CD14-positive monocyte (primary cell): Measurements from ENCODE around the gene MARCKS. TPM values are rescaled to one million over a fixed set of nuclear protein-coding genes. Genes with fewer than 3 reads are reported as not detected.

ENCODE experiments used
- DNase-seq, 3 donors: peaks; one replicate each; pipeline ENCODE4 v3.0.0-alpha.2; 2011 to 2022
- H2AFZ ChIP-seq: 2 replicates; pipeline ENCODE4 v1.6.0; 2012; ENCODE audit warnings: mild to moderate bottlenecking, low read depth, low read length, inconsistent platforms; ENCODE audit not compliant: insufficient read depth, poor library complexity, severe bottlenecking
- H3K27ac ChIP-seq, 2 donors: 1 replicate in 1 of 2; 2 replicates in 1 of 2; pipeline ENCODE4 v1.5.1; 2012 to 2013; ENCODE audit warnings: low read length in 2 of 2, control low read depth in 1 of 2, inconsistent platforms in 1 of 2, low read depth in 1 of 2, mild to moderate bottlenecking in 1 of 2
- H3K27me3 ChIP-seq, 2 donors: one replicate each; pipeline versions ENCODE4 v1.6.0 to v1.6.1; 2011 to 2013; ENCODE audit warnings: low read length in 2 of 2; ENCODE audit not compliant: control insufficient read depth in 2 of 2, insufficient read depth in 2 of 2
- H3K36me3 ChIP-seq, 2 donors: replicated peaks in 1 of 2; 1 replicate in 1 of 2; 2 replicates in 1 of 2; pipeline versions ENCODE4 v1.5.1 to v1.6.1; 2012 to 2013; ENCODE audit warnings: low read length in 2 of 2, control low read depth in 1 of 2, inconsistent platforms in 1 of 2, mild to moderate bottlenecking in 1 of 2; ENCODE audit not compliant: insufficient read depth in 2 of 2, control insufficient read depth in 1 of 2
- H3K4me1 ChIP-seq, 2 donors: 1 replicate in 1 of 2; 2 replicates in 1 of 2; pipeline versions ENCODE4 v1.5.1 to v1.6.1; 2012 to 2013; ENCODE audit warnings: low read length in 2 of 2, control low read depth in 1 of 2, inconsistent platforms in 1 of 2, mild to moderate bottlenecking in 1 of 2, moderate library complexity in 1 of 2; ENCODE audit not compliant: insufficient read depth in 2 of 2, control insufficient read depth in 1 of 2
- H3K4me2 ChIP-seq: replicated peaks from 2 replicates; pipeline ENCODE3; 2012; ENCODE audit warnings: low read length, moderate library complexity, mild to moderate bottlenecking; ENCODE audit not compliant: poor library complexity, severe bottlenecking; ENCODE audit errors: extremely low read depth
- H3K4me3 ChIP-seq, 3 experiments: fragments of 200-600 bp in 1 of 3; sonication (generic) in 1 of 3; replicated peaks in 1 of 3; 1 replicate in 2 of 3; 2 replicates in 1 of 3; pipeline ENCODE4 v1.5.1; 2011 to 2013; ENCODE audit warnings: low read length in 3 of 3, mild to moderate bottlenecking in 3 of 3, control low read depth in 2 of 3, low read depth in 2 of 3, inconsistent platforms in 1 of 3, moderate library complexity in 1 of 3
- H3K79me2 ChIP-seq: 2 replicates; pipeline ENCODE4 v1.6.0; 2012; ENCODE audit warnings: mild to moderate bottlenecking, control low read depth, inconsistent platforms, low read length, moderate library complexity; ENCODE audit not compliant: insufficient read depth
- H3K9ac ChIP-seq: 2 replicates; pipeline ENCODE4 v1.6.0; 2017; ENCODE audit warnings: low read length, mild to moderate bottlenecking; ENCODE audit not compliant: insufficient read depth, poor library complexity, severe bottlenecking
- H3K9me3 ChIP-seq, 2 donors: replicated peaks in 1 of 2; 1 replicate in 1 of 2; 2 replicates in 1 of 2; pipeline versions ENCODE4 v1.5.1 to v1.6.1; 2012 to 2013; ENCODE audit warnings: low read length in 2 of 2, control low read depth in 1 of 2; ENCODE audit not compliant: control insufficient read depth in 1 of 2, insufficient read depth in 1 of 2
- H4K20me1 ChIP-seq: 2 replicates; pipeline ENCODE4 v1.6.0; 2012; ENCODE audit warnings: mild to moderate bottlenecking, low read length, control low read depth, moderate library complexity; ENCODE audit not compliant: insufficient read depth
- H3K27ac Mint-ChIP-seq, 7 donors: one replicate each; pipeline ENCODE4 v1.8.0; 2020; ENCODE audit warnings: mild to moderate bottlenecking in 7 of 7, mixed read lengths in 7 of 7, moderate library complexity in 6 of 7, inconsistent platforms in 2 of 7
- H3K27me3 Mint-ChIP-seq, 3 donors: one replicate each; pipeline ENCODE4 v1.8.0; 2021 to 2022; ENCODE audit warnings: low read depth in 3 of 3, mild to moderate bottlenecking in 3 of 3, mixed read lengths in 3 of 3, moderate library complexity in 3 of 3, inconsistent platforms in 1 of 3
- H3K36me3 Mint-ChIP-seq, 2 donors: one replicate each; pipeline ENCODE4 v1.8.0; 2020; ENCODE audit warnings: mixed read lengths in 2 of 2, inconsistent platforms in 1 of 2, mild to moderate bottlenecking in 1 of 2
- H3K4me1 Mint-ChIP-seq: one replicate; pipeline ENCODE4 v1.8.0; 2020; ENCODE audit warnings: mild to moderate bottlenecking, mixed read lengths
- H3K4me3 Mint-ChIP-seq, 2 donors: one replicate each; pipeline ENCODE4 v1.8.0; 2020; ENCODE audit warnings: mild to moderate bottlenecking in 2 of 2, mixed read lengths in 2 of 2, moderate library complexity in 1 of 2
- H3K9me3 Mint-ChIP-seq, 7 donors: one replicate each; pipeline ENCODE4 v1.8.0; 2020 to 2022; ENCODE audit warnings: mixed read lengths in 7 of 7, mild to moderate bottlenecking in 6 of 7, moderate library complexity in 6 of 7, inconsistent platforms in 2 of 7
- CTCF ChIP-seq: fragments of 200-600 bp; IDR thresholded peaks from one replicate; pipeline ENCODE4 v1.8.0; 2022; ENCODE audit warnings: antibody characterized with exemption, mild to moderate bottlenecking
- WGBS: methylation state at CpG from one replicate; pipeline ENCODE4 v1.1.5; 2013; ENCODE audit warnings: missing lambda C conversion rate; ENCODE audit not compliant: insufficient coverage; 5-methylcytosine and 5-hydroxymethylcytosine counted together
- intact Hi-C, 2 donors: fragments of 100-400 bp; cut with micrococcal nuclease; formaldehyde crosslinking; loops; one replicate each; pipeline versions ENCODE4 v1.15.0 to v1.15.1; 2023
- polyA plus RNA-seq, 3 donors: library from polyadenylated mRNA; depleted of rRNA in 1 of 3; unstranded in 2 of 3; stranded (reverse) in 1 of 3; fragments of 300-500 nt in 2 of 3; fragments of >200 nt in 1 of 3; fragmentation: Illumina TruSeq in 2 of 3; gene quantifications; 1 replicate in 2 of 3; 2 replicates in 1 of 3; pipeline ENCODE4 v1.2.3, GENCODE V29; 2012 to 2021

The MARCKS gene
- polyA plus RNA-seq, 3 donors = 12.1 to 22.9 (median 14.4) TPM

GRCh38 chr6:113886512-113886911 is 29.4 kb downstream of the MARCKS start:
- intact Hi-C loops = no loop called here

DNA sequence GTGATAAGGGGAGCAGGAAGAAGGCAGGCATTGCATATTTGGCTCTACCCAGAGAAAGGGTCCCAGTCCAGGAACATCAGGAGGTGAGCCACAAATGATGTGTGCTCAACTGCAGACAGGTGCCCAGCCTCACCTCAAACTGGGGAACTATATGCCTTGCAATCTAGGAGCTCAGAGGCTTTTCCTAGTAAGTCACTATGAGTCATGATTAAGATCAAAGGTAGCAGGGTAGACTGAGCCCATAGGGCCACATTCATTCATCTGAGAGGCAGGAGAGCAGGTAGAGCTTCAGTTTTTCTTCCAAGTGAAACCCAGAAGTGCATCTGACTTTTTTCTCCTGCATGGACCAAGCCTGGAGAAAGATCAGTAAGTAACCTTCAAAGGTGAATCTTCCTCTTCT is 31.3 kb downstream of the MARCKS start:
- TF ChIP-seq CTCF = no peak
- no peak overlapping the region for H3K4me2 ChIP-seq
- H3K27me3 ChIP-seq = no peaks in the 10 kb centered on the region
- H3K9ac ChIP-seq = no peak overlapping the region
- Mint-ChIP-seq H3K27ac (no peak overlapping the region), H3K27me3 (no peaks in the 10 kb centered on the region), H3K9me3 (peaks cover 4 to 18% (median 5%) of the 10 kb centered on the region in 7 donors), H3K36me3 (no peaks in the 10 kb centered on the region), H3K4me1 (no peaks in the 10 kb centered on the region), H3K4me3 (no peak overlapping the region)
- DNase-seq = no peak
- H3K4me1 ChIP-seq = no peaks in the 10 kb centered on the region
- H4K20me1 ChIP-seq = no peaks in the 10 kb centered on the region
- intact Hi-C loops = no loop called here
- H3K36me3 ChIP-seq = no peaks in the 10 kb centered on the region
- no peak overlapping the region for H3K4me3 ChIP-seq
- H3K9me3 ChIP-seq = peaks cover 0 to 8% of the 10 kb centered on the region in 2 donors
- no peaks in the 10 kb centered on the region for H3K79me2 ChIP-seq
- H2AFZ ChIP-seq = no peak overlapping the region
- no peak overlapping the region for H3K27ac ChIP-seq

More at GRCh38 chr6:113886512-113886911, 29.4 kb downstream of the MARCKS start:
- Histone ChIP-seq H3K9me3 (peaks cover 0 to 4% of the 10 kb centered on the region in 2 donors), H3K79me2 (no peaks in the 10 kb centered on the region), H3K4me3 (no peak overlapping the region), H3K4me2 (no peak overlapping the region), H3K27me3 (no peaks in the 10 kb centered on the region), H3K9ac (no peak overlapping the region), H3K27ac (no peak overlapping the region), H3K36me3 (no peaks in the 10 kb centered on the region), H3K4me1 (peaks cover 0 to 4% of the 10 kb centered on the region in 2 donors), H2AFZ (no peak overlapping the region), H4K20me1 (no peaks in the 10 kb centered on the region)
- DNase-seq = no peak
- H3K27ac Mint-ChIP-seq = no peak overlapping the region
- TF ChIP-seq CTCF = no peak
- H3K4me3 Mint-ChIP-seq = no peak overlapping the region
- H3K9me3 Mint-ChIP-seq = peaks cover 0 to 8% (median 2%) of the 10 kb centered on the region in 7 donors
- no peaks in the 10 kb centered on the region for H3K27me3 Mint-ChIP-seq
- no peaks in the 10 kb centered on the region for H3K36me3 Mint-ChIP-seq
- no peaks in the 10 kb centered on the region for H3K4me1 Mint-ChIP-seq
- no CpG with 5 or more reads among the region's 1 CpG for WGBS
